ENCODE data around the gene C2orf92.
A peak's percentile ranks its signal among the peaks of the same experiment; 100 is the strongest.

The C2orf92 gene

GRCh38 chr2:97745474-97746174, 76.1 kb downstream of the C2orf92 start:
- no peak for DNase-seq (ENCODE audit: low read depth, low spot score)

DNA sequence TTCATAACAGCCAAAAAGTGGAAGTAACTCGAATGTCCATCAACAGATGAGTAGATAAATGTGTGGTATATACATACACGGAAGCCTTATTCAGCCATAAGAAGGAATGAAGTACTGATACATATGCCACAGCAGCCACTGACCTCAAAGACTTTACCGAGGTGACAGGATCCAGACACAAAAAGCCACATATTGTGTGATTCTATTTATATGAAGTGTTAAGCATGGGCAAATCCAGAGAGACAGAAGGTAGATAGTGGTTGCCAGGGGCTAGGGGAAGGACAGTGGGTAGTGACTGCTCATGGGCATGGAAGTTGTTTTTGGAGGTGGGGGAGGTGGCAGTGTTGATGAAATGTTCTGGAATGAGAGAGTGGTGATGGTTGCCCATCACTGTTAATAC, 77.8 kb downstream of the C2orf92 start:
- DNase-seq (ENCODE audit: low read depth, low spot score) = no peak

DNA sequence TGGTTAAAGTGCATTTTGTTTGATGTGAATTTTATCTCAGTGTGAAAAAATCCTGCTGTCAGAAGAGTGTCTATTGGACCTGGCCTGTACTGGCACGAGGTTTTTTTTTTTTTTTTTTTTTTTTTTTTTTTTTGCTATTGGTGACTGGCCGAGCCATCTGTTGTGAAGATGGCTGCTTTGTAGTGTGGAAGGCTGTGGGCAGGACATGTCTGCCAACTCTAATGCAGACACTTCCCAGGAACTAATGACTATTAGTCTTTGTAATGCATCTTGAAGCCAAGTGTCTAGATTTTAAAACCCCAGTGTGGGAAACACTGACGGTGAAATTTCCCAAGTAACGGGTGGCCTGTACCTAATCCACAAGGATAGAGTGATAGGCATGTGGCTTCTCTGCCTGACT, 78.2 kb downstream of the C2orf92 start:
- DNase-seq (ENCODE audit: low read depth, low spot score) = peak; percentile 61

DNA sequence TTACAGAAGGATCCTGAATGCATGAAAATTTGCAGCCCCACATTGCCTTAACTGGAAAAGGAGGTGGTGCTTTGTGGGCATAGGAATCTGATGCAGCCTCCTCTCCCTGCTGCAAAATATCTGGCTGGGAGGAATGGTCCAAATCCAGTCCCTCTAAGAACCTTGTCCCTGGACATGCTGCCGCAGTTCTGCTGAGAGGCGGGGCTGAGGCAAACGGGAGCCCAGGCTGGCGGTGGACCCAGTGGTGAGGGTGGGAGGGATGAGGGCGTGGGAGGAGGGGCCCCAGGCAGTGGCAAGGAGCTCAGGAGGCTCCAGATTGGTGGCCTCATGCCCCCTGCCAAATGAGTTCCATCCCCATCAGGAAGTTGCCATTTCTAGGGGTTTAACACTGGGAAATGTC, 80.1 kb downstream of the C2orf92 start:
- DNase-seq (ENCODE audit: low read depth, low spot score) = no peak

GRCh38 chr2:97750017-97750416, 80.5 kb downstream of the C2orf92 start:
- DNase-seq (ENCODE audit: low read depth, low spot score) = no peak

- DNase-seq (ENCODE audit: low read depth, low spot score) = peak; percentile 70
Observed at GRCh38 chr2:97751752-97752151, 82.2 kb downstream of the C2orf92 start.
